Measurements from ENCODE around the gene KPNA4. TPM values are rescaled to one million over a fixed set of nuclear protein-coding genes. Genes with fewer than 3 reads are reported as not detected.
"Not testable (repeated sequence)": the region's sequence is repeated elsewhere in the genome, so short reads cannot be mapped to it uniquely, and the experiment has no call there.

KPNA4 gene
- total RNA-seq, 1 donor from 2014 or later: 75.0 TPM

DNA sequence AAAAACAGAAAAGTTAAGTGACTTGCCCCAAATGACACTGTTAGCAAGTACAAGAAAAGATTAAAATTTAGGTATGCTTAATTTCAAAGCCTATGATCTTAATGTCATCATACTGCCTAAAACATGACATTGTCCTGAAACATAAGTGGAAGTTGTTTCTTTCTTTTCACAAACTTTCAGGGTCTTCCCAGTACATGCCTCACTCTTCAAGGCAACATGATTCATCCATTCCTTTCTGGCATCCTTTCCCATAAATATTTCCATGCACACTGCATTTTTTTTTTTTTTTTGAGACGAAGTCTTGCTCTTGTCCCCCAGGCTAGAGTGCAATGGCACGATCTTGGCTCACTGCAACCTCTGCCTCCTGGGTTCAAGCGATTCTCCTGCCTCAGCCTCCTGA, 42.5 kb upstream of the KPNA4 start:
- TF ChIP-seq, protein P1, sequence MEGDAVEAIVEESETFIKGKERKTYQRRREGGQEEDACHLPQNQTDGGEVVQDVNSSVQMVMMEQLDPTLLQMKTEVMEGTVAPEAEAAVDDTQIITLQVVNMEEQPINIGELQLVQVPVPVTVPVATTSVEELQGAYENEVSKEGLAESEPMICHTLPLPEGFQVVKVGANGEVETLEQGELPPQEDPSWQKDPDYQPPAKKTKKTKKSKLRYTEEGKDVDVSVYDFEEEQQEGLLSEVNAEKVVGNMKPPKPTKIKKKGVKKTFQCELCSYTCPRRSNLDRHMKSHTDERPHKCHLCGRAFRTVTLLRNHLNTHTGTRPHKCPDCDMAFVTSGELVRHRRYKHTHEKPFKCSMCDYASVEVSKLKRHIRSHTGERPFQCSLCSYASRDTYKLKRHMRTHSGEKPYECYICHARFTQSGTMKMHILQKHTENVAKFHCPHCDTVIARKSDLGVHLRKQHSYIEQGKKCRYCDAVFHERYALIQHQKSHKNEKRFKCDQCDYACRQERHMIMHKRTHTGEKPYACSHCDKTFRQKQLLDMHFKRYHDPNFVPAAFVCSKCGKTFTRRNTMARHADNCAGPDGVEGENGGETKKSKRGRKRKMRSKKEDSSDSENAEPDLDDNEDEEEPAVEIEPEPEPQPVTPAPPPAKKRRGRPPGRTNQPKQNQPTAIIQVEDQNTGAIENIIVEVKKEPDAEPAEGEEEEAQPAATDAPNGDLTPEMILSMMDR (IDR thresholded peaks at IDR 0.05): no peak

DNA sequence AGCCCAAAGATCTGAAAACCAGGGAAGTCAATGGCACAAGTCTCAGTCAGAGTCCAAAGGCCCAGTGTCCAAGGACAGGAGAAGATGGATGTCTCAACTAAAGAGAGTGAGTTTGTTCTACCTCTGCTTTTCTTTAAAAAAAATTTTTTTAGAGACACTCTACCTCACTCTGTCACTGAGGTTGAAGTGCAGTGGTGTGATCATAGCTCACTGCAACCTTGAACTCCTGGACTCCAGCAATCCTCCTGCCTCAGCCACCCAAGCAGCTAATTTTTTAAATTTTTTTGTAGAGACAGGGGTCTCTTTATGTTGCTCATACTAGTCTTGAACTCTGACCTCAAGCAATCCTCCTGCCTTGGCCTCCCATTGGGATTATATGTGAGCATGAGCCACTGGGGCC, 39.9 kb upstream of the KPNA4 start:
- no peak overlapping the region for H3K27ac Mint-ChIP-seq (ENCODE audit: unreplicated experiment)
- TF ChIP-seq, protein P1 (IDR thresholded peaks at IDR 0.05): no peak
- no peak overlapping the region for H3K4me3 Mint-ChIP-seq (ENCODE audit: unreplicated experiment)
- no peak for DNase-seq (ENCODE audit: low spot score)
- no peaks in the 10 kb centered on the region for H3K27me3 Mint-ChIP-seq (ENCODE audit: low read depth)
- H3K4me1 Mint-ChIP-seq (ENCODE audit: low read depth): no peaks in the 10 kb centered on the region
- no peaks in the 10 kb centered on the region for H3K9me3 Mint-ChIP-seq (ENCODE audit: low read depth)
- no peaks in the 10 kb centered on the region for H3K36me3 Mint-ChIP-seq (ENCODE audit: low read depth)

More for the DNA sequence above, 42.5 kb upstream of the KPNA4 start:
- H3K27ac Mint-ChIP-seq (ENCODE audit: unreplicated experiment): no peak overlapping the region
- H3K36me3 Mint-ChIP-seq (ENCODE audit: low read depth): no peaks in the 10 kb centered on the region
- no peak overlapping the region for H3K4me3 Mint-ChIP-seq (ENCODE audit: unreplicated experiment)
- H3K9me3 Mint-ChIP-seq (ENCODE audit: low read depth): no peaks in the 10 kb centered on the region
- peaks cover 5% of the 10 kb centered on the region for H3K27me3 Mint-ChIP-seq (ENCODE audit: low read depth)
- H3K4me1 Mint-ChIP-seq (ENCODE audit: low read depth): no peaks in the 10 kb centered on the region
- no peak for DNase-seq (ENCODE audit: low spot score)

DNA sequence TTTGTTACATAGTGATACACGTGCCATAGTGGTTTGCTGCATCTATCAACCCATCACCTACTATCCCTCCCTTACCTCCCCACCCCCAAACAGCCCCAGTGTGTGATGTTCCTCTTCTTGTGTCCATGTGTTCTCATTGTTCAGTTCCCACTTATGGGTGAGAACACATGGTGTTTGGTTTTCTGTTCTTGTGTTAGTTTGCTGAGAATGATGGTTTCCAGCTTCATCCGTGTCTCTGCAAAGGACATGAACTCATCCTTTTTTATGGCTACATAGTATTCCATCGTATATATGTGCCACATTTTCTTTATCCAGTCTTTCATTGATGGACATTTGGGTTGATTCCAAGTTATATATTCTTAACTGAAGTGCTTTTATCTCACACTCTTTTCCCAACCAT, 38.5 kb upstream of the KPNA4 start:
- not testable (repeated sequence) for H3K4me3 Mint-ChIP-seq (ENCODE audit: unreplicated experiment); H3K27ac Mint-ChIP-seq (ENCODE audit: unreplicated experiment); H3K36me3 Mint-ChIP-seq (ENCODE audit: low read depth); H3K27me3 Mint-ChIP-seq (ENCODE audit: low read depth); DNase-seq (ENCODE audit: low spot score); H3K4me1 Mint-ChIP-seq (ENCODE audit: low read depth); H3K9me3 Mint-ChIP-seq (ENCODE audit: low read depth)

DNA sequence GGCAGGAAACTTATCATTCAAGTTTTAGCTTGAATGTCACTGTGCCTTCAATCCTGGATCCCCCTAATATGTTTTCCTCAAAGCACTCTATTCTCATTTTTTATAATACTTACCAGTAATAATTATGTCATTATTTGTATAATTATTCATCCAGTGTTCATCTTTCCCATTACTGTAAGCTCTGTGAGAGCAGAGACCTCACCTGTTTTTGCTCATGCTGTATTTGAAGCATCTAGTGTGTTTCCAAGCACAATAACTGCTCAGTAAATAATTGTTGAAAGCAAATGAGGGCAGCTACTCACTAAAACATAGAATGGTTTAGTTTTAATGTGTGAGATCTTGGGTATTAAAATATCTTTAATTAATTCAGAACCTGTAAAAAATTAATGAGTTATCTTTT, 36.9 kb upstream of the KPNA4 start:
- Mint-ChIP-seq H3K36me3 (ENCODE audit: low read depth) (no peaks in the 10 kb centered on the region), H3K27ac (ENCODE audit: unreplicated experiment) (no peak overlapping the region), H3K27me3 (ENCODE audit: low read depth) (no peaks in the 10 kb centered on the region), H3K4me3 (ENCODE audit: unreplicated experiment) (no peak overlapping the region), H3K9me3 (ENCODE audit: low read depth) (no peaks in the 10 kb centered on the region), H3K4me1 (ENCODE audit: low read depth) (no peaks in the 10 kb centered on the region)
- DNase-seq (ENCODE audit: low spot score): no peak
- TF ChIP-seq, protein P1 (IDR thresholded peaks at IDR 0.05): no peak

DNA sequence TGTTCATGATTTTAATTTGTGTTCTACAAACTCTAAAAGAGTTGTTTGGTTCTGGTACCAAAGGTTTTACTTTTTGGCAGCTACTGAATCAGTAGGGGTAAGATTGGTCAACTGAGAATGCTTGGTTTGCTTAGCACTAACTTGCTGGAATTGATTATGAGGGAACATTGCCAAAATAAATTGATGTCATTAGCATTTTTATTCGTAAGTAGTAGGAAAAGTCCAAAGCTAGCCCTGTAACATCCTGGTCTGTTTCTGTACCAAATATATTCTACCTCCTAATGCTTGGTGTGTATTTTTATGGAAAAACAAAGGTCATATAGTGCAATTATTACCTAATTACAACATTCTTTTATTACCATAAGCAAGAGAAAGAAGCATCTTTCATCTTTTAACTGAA, 35.9 kb upstream of the KPNA4 start:
- DNase-seq (ENCODE audit: low spot score): no peak
- H3K9me3 Mint-ChIP-seq (ENCODE audit: low read depth): no peaks in the 10 kb centered on the region
- no peaks in the 10 kb centered on the region for H3K27me3 Mint-ChIP-seq (ENCODE audit: low read depth)
- H3K4me1 Mint-ChIP-seq (ENCODE audit: low read depth): no peaks in the 10 kb centered on the region
- no peak overlapping the region for H3K27ac Mint-ChIP-seq (ENCODE audit: unreplicated experiment)
- H3K4me3 Mint-ChIP-seq (ENCODE audit: unreplicated experiment): no peak overlapping the region
- no peaks in the 10 kb centered on the region for H3K36me3 Mint-ChIP-seq (ENCODE audit: low read depth)
- TF ChIP-seq, protein P1 (IDR thresholded peaks at IDR 0.05): no peak

DNA sequence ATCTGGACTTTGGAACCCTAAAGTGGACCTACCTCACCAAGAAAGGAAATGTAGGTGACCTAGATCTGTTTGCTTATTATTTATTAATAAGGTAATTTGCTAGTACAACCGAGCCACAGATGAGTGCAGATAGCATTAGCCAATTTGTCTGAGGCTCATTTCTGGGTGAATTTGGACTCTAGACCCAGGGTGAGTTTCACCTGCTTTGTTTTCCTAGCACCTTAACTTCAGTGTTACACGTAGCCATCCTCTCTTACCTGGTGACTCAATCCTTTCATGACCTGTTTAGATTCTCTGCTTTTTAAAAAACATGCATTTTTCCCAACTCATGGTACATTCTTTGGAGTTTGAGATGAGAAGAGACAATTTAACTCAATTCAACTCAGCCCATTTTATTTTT, 33.5 kb upstream of the KPNA4 start:
- H3K9me3 Mint-ChIP-seq (ENCODE audit: low read depth): peaks cover 10% of the 10 kb centered on the region
- H3K36me3 Mint-ChIP-seq (ENCODE audit: low read depth): no peaks in the 10 kb centered on the region
- DNase-seq (ENCODE audit: low spot score): no peak
- no peaks in the 10 kb centered on the region for H3K4me1 Mint-ChIP-seq (ENCODE audit: low read depth)
- H3K27ac Mint-ChIP-seq (ENCODE audit: unreplicated experiment): no peak overlapping the region
- no peak overlapping the region for H3K4me3 Mint-ChIP-seq (ENCODE audit: unreplicated experiment)
- TF ChIP-seq, protein P1 (IDR thresholded peaks at IDR 0.05): no peak
- H3K27me3 Mint-ChIP-seq (ENCODE audit: low read depth): no peaks in the 10 kb centered on the region
